HCT116 (cell line): ENCODE results near the gene CNTFR.

ENCODE experiments used
- CEBPB ChIP-seq: IDR thresholded peaks from 2 replicates; pipeline ENCODE4 v1.6.1; 2012; ENCODE audit warnings: low read depth
- CTCF ChIP-seq, 3 experiments: fragments of 200-600 bp in 1 of 3; sonication (generic) in 1 of 3; IDR thresholded peaks in 2 of 3; conservative IDR thresholded peaks in 1 of 3; 2 replicates each; pipeline ENCODE4 v1.5.1; 2012 to 2017; ENCODE audit warnings: low read depth in 2 of 3, low read length in 2 of 3, antibody characterized with exemption in 1 of 3, borderline replicate concordance in 1 of 3, control low read depth in 1 of 3, mild to moderate bottlenecking in 1 of 3, mixed read lengths in 1 of 3, mixed run types in 1 of 3, moderate library complexity in 1 of 3; ENCODE audit not compliant: insufficient read depth in 1 of 3
- EGR1 ChIP-seq: IDR thresholded peaks from 2 replicates; pipeline ENCODE4 v1.6.1; 2012; ENCODE audit warnings: low read depth
- EZH2 ChIP-seq: fragments of 200-600 bp; sonication (generic); IDR thresholded peaks from 2 replicates; pipeline ENCODE4 v1.6.1; 2017; ENCODE audit warnings: antibody characterized with exemption, mixed run types
- EZH2phosphoT487 ChIP-seq: fragments of 200-600 bp; IDR thresholded peaks from 2 replicates; pipeline ENCODE4 v1.6.1; 2018; ENCODE audit warnings: antibody characterized with exemption, borderline replicate concordance
- POLR2A ChIP-seq: IDR thresholded peaks from 2 replicates; pipeline ENCODE4 v1.7.0; 2011; ENCODE audit warnings: borderline replicate concordance; ENCODE audit not compliant: insufficient read depth, insufficient read length; ENCODE audit errors: extremely low read depth
- RAD21 ChIP-seq: IDR thresholded peaks from 2 replicates; pipeline ENCODE4 v1.6.1; 2012; ENCODE audit warnings: low read depth, mild to moderate bottlenecking
- REST ChIP-seq: IDR thresholded peaks from 2 replicates; pipeline ENCODE4 v1.6.1; 2012; ENCODE audit warnings: low read depth
- SIN3A ChIP-seq: IDR thresholded peaks from 2 replicates; pipeline ENCODE4 v1.6.1; 2012; ENCODE audit warnings: low read depth
- SP1 ChIP-seq: IDR thresholded peaks from 2 replicates; pipeline ENCODE4 v1.6.1; 2012; ENCODE audit warnings: low read depth

DNA sequence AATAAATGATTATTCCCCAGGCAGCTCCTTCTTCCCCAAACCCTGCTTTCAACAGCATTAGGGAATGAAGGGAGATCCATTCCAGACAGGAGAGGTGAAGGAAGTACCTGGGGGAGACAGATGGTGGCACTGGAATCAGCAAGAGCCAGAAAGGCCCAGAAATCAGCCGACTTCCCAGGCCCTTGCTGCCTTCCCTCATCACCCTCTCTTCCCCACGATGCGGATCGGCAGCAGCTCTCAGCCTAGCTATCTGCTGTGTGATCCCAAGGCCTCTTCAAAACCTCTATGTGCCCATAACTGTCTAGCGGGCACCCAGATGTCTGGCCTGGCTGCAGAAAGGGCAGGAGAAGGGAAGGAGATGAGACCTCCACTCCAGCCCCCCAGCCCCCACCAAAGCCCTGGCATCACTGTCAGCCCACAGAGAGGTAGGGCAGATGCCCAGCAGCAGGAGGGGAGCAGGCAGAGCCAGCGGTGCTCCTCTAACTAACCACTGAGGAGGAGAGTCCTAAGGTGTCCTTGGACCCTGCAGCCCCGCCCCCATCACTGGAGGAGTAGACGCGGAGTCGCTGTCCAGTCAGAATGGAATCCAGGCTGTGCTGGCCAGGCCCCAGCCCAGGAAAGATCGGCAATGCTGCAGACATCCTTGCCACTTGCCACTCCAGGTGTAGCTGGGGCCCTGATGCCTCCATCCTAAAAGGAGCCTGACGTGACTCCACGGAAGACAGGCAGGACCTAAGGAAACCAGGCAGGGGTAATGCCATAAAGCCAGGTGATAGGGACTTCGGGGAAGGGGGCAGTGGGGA lies 12.7 kb downstream of the CNTFR start:
- TF ChIP-seq SIN3A: no peak
- no peak for TF ChIP-seq CEBPB
- TF ChIP-seq SP1: no peak
- no peak for TF ChIP-seq POLR2A
- TF ChIP-seq CTCF (IDR thresholded peaks at IDR 0.05 in 2 of 3, conservative IDR thresholded peaks at IDR 0.05 in 1 of 3; ENCODE audit: borderline replicate concordance in 1 of 3, insufficient read depth in 1 of 3, low read depth in 2 of 3, low read length in 2 of 3): no peak
- no peak for TF ChIP-seq REST
- TF ChIP-seq RAD21: no peak
- no peak for TF ChIP-seq EZH2
- no peak for TF ChIP-seq EZH2phosphoT487
- no peak for TF ChIP-seq EGR1
